ENCODE data around the gene PSMB10.
"Not testable (repeated sequence)": the region's sequence is repeated elsewhere in the genome, so short reads cannot be mapped to it uniquely, and the experiment has no call there.

Gene PSMB10

GRCh38 chr16:67936124-67936879 lies at the start of gene PSMB10:
Gene PSMB10, minus strand, starts transcription at chr16:67936850. Its CDS starts 101 bp downstream, at chr16:67936749.
- DNase-seq = no peak

- no peak for DNase-seq
Measured at GRCh38 chr16:67982011-67982696, 45.5 kb upstream of the PSMB10 start.

GRCh38 chr16:67979955-67980678 lies 43.5 kb upstream of the PSMB10 start, which contains the start of gene DPEP3:
Gene DPEP3, minus strand, starts transcription at chr16:67980499. Its CDS starts 119 bp downstream, at chr16:67980380.
- no peak for DNase-seq

GRCh38 chr16:67977469-67978227 lies 41.0 kb upstream of the PSMB10 start:
- no peak for DNase-seq

- DNase-seq = no peak
Measured at GRCh38 chr16:67977005-67977404, 40.4 kb upstream of the PSMB10 start.

- DNase-seq = no peak
Measured at GRCh38 chr16:67976205-67976604, 39.6 kb upstream of the PSMB10 start.

GRCh38 chr16:67975321-67976105 lies 38.9 kb upstream of the PSMB10 start:
- DNase-seq = no peak

GRCh38 chr16:67972285-67972684 lies 35.6 kb upstream of the PSMB10 start:
- DNase-seq = not testable (repeated sequence)

- DNase-seq = no peak
Measured at GRCh38 chr16:67971111-67971510, 34.5 kb upstream of the PSMB10 start.

- no peak for DNase-seq
Measured at GRCh38 chr16:67969254-67970039, 32.8 kb upstream of the PSMB10 start.

- peak; percentile 65 for DNase-seq
Measured at GRCh38 chr16:67968400-67969253, 32.0 kb upstream of the PSMB10 start, which contains the start of gene SLC12A4. Gene SLC12A4, minus strand, starts transcription at chr16:67968637. Its CDS starts 84 bp downstream, at chr16:67968553.

GRCh38 chr16:67967958-67968399 lies 31.3 kb upstream of the PSMB10 start:
- no peak for DNase-seq

GRCh38 chr16:67967183-67967957 lies 30.7 kb upstream of the PSMB10 start:
- DNase-seq = no peak

- no peak for DNase-seq
Measured at GRCh38 chr16:67966549-67967182, 30.0 kb upstream of the PSMB10 start.

GRCh38 chr16:67965668-67966548 lies 29.3 kb upstream of the PSMB10 start:
- no peak for DNase-seq

GRCh38 chr16:67964477-67965131 lies 28.0 kb upstream of the PSMB10 start:
- DNase-seq = peak; percentile 10
